GDM1 (cell line): ENCODE measurements around the gene SLC35G1.
A peak's percentile ranks its signal among the peaks of the same experiment; 100 is the strongest.

Experiments used
- DNase-seq: peaks from one replicate; lab custom pipeline; 2025; lab: John Stamatoyannopoulos, UW

The SLC35G1 gene, protein sequence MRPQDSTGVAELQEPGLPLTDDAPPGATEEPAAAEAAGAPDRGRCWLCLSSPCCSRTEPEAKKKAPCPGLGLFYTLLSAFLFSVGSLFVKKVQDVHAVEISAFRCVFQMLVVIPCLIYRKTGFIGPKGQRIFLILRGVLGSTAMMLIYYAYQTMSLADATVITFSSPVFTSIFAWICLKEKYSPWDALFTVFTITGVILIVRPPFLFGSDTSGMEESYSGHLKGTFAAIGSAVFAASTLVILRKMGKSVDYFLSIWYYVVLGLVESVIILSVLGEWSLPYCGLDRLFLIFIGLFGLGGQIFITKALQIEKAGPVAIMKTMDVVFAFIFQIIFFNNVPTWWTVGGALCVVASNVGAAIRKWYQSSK

GRCh38 chr10:93893646-93894515 lies at the start of gene SLC35G1:
Gene SLC35G1, plus strand, starts transcription at chr10:93893978. Its CDS starts 56 bp downstream, at chr10:93894034.
- DNase-seq: peak; percentile 77

DNA sequence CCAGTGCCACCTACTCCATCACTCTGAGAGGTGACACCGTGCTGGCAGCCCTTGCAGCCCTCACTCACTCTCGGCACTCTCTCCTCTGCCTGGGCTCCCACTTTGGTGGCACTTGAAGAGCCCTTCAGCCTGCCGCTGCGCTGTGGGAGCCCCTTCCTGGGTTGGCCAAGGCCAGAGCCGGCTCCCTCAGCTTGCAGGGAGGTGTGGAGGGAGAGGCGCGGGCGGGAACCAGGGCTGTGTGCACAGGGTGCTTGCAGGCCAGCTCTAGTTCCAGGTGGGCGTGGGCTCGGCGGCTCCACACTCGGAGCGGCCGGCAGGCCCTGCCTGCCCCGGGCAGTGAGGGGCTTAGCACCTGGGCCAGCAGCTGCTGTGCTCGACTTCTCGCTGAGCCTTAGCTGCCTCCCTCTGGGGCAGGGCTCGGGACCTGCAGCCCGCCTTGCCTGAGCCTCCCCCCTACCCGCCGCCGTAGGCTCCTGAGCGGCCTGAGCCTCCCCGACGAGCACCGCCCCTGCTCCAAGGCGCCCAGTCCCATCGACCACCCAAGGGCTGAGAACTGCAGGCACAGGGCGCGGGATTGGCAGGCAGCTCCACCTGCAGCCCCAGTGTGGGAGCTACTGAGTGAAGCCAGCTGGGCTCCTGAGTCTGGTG lies 48.7 kb upstream of the SLC35G1 start:
- no peak for DNase-seq

DNA sequence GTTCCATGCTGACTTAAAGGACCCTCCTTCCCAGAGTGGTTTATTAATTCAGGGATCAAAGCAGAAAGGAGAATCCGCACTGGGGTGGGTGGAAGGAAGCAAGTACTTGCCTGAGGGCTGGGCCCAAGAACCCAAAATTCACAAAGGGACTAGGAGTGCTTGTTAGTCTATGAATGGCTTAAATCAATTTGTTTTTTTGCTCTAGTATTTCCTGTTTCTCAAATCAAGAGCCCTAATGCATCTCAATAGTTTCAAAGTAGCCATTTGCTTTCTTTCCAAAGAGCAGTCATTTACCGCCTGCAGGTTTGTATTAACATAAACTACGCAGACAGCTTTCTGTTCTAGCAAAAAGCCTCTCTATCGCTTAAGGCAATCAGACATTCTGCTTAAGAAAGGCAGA lies 44.2 kb upstream of the SLC35G1 start:
- no peak for DNase-seq

DNA sequence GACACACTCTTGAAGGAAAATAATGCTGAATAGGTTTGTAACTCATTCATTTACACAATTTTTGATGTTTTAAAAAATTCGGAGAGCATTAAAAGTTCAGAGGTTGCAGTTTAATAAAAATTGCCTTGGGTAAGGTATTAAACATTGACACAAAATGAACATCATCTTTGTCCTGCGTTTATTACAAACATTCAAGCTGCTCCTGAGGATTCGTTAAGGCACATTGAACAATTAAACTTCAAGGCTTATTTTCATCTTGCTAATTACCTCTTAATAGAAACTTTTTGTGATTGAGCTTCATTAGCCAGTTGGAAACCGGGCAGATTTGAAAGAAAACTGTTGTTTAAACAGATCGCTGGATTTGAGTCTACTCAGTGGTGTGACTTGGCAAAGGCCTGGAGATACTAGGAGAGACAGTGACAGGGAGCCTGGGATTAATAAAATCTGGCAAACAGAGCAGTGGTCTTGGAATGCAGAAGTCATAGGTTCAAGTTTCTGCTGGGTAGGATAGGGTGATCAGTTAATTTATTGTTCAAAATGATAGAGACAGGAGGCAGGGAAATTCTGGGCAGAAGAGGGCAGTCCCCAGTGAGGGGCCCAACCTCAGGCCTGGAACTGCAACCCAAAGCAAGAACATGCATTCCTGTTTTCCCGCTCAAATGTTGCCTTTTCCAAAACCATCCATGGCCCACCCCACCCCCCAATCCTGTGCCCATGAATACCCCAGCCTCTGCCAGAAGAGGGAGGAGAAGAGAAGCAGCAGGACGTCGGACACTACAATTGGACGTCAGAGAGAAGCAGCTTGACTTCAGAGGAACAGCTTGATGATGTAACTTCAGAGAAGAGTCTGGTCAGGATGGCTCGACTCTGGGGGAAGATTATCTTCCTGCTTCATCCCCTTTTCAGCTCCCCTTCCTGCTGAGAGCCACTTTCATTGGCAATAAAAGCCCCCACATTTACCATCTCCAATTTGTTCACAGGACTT lies 43.5 kb upstream of the SLC35G1 start:
- DNase-seq: no peak

DNA sequence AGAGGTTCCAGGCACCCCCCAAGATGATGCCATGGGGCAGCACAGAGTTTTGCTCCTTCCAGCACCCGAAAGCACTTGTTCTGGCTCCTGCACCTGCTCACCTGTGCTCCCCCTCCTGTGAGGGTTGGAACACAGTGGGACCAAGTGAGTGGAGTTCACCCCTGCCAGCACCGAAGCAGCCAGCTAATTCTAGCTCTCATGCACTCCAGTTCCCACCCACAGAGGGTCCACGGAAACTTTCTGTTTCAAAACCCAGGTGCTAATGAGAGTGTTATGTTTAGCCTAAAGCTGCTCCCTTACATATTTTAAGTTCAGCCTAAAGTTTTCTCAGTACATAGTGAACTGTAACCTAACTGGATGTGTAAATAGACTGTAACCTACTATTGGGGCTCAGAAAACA lies 42.6 kb upstream of the SLC35G1 start:
- no peak for DNase-seq

DNA sequence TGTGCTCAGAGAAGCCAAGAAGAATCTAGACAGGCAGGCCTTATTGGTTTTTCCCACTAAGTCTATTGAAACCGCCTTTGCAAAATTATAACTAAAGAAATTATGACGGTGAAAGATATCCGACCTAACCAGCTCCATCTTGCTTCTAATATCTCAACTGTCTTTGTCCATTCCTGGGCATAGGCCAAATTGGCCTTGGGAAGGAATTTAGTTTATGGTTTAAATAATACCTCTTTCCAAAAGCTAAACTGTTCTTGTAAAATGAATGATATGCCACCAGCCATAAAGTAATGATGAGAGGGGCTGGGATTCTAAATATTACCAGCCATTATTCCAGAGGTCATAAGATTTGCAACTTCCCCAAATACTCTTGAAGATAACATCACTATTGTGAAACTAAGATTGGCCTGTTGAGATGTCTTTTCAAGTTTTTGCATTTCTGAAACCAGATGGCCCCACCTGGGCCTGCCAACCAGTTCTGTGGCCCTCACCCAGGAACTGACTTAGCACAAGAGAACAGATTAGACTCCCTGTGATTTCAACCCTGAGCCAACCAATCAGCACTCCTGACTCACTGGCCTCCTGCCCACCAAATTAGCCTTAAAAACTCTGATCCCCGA lies 41.2 kb upstream of the SLC35G1 start:
- no peak for DNase-seq

GRCh38 chr10:93854975-93855374 lies 38.8 kb upstream of the SLC35G1 start:
- DNase-seq: no peak

DNA sequence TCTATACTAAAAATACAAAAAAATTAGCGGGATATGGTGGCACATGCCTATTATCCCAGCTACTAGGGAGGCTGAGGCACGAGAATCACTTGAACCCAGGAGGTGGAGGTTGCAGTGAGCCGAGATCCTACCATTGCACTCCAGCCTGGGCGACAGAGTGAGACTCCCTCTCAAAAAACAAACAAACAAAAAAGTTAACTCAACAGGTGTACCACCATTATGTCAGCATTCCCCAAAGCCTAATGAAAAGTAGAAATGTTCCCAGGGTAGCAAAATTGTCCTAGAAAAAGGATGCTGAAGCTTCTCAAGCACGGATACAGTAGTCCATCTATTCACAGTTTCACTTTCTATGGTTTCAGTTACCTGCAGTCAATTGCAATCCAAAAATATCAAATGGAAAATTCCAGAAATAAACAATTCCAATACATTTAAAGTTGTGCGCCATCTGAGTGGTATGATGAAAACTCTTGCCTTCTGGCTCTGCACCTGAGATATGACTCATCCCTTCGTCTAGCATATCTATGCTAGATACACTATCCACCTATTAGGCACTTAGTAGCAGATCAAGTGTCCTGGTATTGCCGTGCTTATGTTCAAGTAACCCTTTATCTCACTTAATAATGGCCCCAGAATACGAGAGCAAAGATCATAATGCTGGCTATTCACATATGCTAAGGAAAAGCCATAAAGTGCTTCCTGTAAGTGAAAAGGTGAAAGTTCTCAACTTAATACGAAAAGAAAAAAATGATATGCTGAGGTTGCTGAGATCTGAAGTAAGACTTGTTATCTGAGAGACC lies 37.2 kb upstream of the SLC35G1 start:
- no peak for DNase-seq

- no peak for DNase-seq
Observed at GRCh38 chr10:93859049-93859655, 34.6 kb upstream of the SLC35G1 start.

GRCh38 chr10:93861825-93862224 lies 32.0 kb upstream of the SLC35G1 start:
- no peak for DNase-seq

GRCh38 chr10:93865794-93866425 lies 27.9 kb upstream of the SLC35G1 start:
- DNase-seq: no peak

- DNase-seq: no peak
Observed at GRCh38 chr10:93867525-93867924, 26.3 kb upstream of the SLC35G1 start.

- DNase-seq: no peak
Observed at GRCh38 chr10:93871671-93872204, 22.0 kb upstream of the SLC35G1 start.

GRCh38 chr10:93872375-93873158 lies 21.2 kb upstream of the SLC35G1 start:
- no peak for DNase-seq

- DNase-seq: no peak
Observed at GRCh38 chr10:93873420-93874115, 20.2 kb upstream of the SLC35G1 start.

- DNase-seq: no peak
Observed at GRCh38 chr10:93874309-93875031, 19.3 kb upstream of the SLC35G1 start.

DNA sequence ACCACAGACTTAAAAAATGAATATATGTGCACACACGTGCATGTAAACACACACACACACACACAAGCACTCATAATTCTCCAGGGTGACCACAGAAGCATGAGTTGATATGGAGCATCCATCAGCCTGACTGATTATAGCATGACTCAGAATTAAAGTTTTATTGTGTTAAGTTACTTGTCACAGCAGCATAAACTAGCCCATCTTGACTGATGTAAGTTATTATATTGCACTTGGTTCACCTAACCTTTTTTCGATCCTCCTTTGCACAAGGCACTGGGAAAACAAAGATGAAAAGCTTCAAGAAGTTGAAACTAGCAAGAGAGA lies 18.8 kb upstream of the SLC35G1 start:
- DNase-seq: no peak
